Measurements from ENCODE around the gene ANO3.

DNA sequence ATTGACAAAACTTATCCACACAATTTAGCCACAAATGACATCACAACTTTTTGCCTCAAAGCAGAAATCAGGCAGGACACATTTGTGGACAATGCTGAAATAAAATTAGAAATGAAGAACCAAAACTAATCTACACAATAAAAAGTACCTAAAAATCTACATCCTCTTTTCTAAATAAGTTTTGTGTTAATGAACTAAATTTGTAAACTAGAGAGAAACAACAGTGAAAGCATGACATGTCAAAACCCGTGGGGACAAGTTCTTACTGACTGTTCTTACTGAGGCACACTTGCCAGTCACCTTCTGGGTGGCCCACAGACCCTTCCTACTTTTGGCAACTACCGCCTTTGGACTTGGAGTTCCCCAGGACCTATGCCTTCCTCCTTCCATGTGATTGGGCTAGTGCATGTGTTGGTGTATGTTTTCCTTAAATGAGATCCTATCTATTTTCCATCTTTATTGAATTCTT is 300.8 kb downstream of the ANO3 start:
- TF ChIP-seq, protein P1, sequence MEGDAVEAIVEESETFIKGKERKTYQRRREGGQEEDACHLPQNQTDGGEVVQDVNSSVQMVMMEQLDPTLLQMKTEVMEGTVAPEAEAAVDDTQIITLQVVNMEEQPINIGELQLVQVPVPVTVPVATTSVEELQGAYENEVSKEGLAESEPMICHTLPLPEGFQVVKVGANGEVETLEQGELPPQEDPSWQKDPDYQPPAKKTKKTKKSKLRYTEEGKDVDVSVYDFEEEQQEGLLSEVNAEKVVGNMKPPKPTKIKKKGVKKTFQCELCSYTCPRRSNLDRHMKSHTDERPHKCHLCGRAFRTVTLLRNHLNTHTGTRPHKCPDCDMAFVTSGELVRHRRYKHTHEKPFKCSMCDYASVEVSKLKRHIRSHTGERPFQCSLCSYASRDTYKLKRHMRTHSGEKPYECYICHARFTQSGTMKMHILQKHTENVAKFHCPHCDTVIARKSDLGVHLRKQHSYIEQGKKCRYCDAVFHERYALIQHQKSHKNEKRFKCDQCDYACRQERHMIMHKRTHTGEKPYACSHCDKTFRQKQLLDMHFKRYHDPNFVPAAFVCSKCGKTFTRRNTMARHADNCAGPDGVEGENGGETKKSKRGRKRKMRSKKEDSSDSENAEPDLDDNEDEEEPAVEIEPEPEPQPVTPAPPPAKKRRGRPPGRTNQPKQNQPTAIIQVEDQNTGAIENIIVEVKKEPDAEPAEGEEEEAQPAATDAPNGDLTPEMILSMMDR (conservative IDR thresholded peaks at IDR 0.05; ENCODE audit: low read depth, low read length): no peak
- TF ChIP-seq EZH2 (IDR thresholded peaks at IDR 0.05; ENCODE audit: low read length, unreplicated experiment): no peak

Measured in PC-3 (cell line).